ENCODE data around the gene ACSL5.

GRCh38 chr10:112446855-112447619 is 73.1 kb downstream of the ACSL5 start, which contains the start of the genes VTI1A and ZDHHC6:
- TF ChIP-seq REST (IDR thresholded peaks at IDR 0.05; ENCODE audit: unreplicated experiment) (peak; percentile 19), CTCF (conservative IDR thresholded peaks at IDR 0.05; ENCODE audit: low read depth in 2 of 2) (no peak), CREB1 (CRISPR knock-in tag; IDR thresholded peaks at IDR 0.05; ENCODE audit: low read depth) (peak; percentile 81), POLR2AphosphoS5 (IDR thresholded peaks at IDR 0.05; ENCODE audit: low read depth) (peak; percentile 80), EZH2phosphoT487 (IDR thresholded peaks at IDR 0.05; ENCODE audit: unreplicated experiment) (no peak)

Data from GM23338 (cell line).